Right forelimb (tissue), 1 donor: ENCODE data around the gene NBEA.

Experiments
- DNase-seq: peaks from one replicate; pipeline ENCODE4 v3.0.0-alpha.2; 2018

NBEA gene

GRCh38 chr13:35718084-35718483 lies 776.0 kb downstream of the NBEA start:
- no peak for DNase-seq

- DNase-seq: no peak
These were observed 778.2 kb downstream of the NBEA start for GRCh38 chr13:35720290-35720689.

- peak; percentile 79 for DNase-seq
These were observed 778.9 kb downstream of the NBEA start for GRCh38 chr13:35720690-35721554.
